GM21515 (cell line): Measurements from ENCODE around the gene ZNF467.

Experiments
- ATAC-seq: cut with Tn5 transposase; IDR thresholded peaks from one replicate; pipeline ENCODE4 v1.9.1; 2021; ENCODE audit not compliant: unreplicated experiment

The ZNF467 gene

DNA sequence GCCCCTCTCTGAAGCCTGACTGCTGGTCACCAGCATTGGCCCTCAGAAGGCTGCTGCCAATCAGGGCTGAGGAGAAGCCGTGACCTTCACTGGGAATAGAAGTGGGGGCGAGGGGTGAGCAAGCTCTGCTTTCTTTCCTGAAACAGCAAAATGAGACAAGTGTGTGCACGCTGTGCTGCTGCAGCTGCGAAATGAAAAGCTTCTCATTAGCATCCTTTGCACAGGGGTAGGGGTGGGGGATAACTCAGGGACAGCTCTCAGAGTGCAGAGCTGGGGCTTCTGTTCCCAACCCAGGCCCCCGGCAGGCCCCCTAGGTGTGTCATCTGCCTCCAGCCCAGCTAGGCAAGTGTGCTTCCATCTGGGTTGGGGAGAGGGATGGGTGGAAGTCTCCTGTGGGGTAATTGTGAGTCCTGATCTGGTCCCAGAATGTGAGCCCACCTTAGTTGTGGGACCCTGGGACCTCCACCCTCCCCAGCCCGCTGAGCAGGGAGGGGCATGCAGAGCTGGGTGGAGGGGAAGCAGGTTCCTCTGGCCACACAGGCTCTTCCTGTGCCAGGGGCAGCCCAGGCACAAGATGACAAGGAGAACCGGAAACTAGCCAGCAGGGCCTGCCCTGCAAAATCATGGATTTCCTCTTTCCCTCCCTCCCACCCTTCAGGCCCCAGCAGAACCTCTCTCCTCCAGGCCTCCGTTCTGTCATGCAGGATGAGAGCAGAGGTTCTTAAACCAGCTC, 22.2 kb downstream of the ZNF467 start:
- ATAC-seq, result no peak

GRCh38 chr7:149750122-149750845, 23.1 kb downstream of the ZNF467 start:
- no peak for ATAC-seq

GRCh38 chr7:149748076-149748874, 25.1 kb downstream of the ZNF467 start:
- ATAC-seq, result no peak

DNA sequence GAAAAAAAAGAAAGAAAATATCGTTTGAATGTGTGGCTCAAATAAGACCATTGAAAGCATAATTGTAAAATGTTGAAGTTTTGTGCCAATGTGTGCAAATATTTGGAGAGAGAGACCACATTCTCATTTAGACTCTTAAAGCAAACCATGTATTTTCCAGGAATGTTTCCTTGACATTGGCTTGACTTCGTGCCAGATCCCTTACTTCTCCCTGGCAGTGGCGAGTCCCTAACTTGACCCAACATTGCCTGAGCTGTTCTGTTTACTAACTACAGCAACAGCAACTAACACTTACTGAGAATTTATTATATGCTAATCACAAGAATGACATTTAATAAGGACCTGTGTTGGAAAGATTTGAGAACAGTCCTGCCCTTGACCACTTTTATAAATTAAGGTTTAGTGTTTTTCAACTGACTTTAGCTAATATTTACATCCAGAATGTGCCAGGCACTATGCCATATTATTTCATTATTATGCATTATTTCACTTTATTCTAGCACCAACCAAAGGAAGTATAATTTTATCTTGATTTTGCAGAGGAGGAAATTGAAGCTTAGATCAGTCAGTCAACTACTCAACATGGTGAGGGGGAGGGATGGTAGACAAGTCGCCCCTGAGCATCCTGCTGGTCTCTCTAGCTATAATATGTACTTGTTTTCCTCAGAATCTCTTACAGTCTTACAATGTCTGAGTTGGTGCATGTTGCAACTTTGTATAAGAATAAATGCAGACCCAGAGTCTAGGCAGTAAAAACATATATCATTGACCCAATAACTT, 29.7 kb downstream of the ZNF467 start:
- no peak for ATAC-seq

GRCh38 chr7:149742075-149742701, 31.2 kb downstream of the ZNF467 start:
- peak; percentile 76 for ATAC-seq

- ATAC-seq, result no peak
These were observed 31.8 kb downstream of the ZNF467 start for GRCh38 chr7:149741629-149742028.

DNA sequence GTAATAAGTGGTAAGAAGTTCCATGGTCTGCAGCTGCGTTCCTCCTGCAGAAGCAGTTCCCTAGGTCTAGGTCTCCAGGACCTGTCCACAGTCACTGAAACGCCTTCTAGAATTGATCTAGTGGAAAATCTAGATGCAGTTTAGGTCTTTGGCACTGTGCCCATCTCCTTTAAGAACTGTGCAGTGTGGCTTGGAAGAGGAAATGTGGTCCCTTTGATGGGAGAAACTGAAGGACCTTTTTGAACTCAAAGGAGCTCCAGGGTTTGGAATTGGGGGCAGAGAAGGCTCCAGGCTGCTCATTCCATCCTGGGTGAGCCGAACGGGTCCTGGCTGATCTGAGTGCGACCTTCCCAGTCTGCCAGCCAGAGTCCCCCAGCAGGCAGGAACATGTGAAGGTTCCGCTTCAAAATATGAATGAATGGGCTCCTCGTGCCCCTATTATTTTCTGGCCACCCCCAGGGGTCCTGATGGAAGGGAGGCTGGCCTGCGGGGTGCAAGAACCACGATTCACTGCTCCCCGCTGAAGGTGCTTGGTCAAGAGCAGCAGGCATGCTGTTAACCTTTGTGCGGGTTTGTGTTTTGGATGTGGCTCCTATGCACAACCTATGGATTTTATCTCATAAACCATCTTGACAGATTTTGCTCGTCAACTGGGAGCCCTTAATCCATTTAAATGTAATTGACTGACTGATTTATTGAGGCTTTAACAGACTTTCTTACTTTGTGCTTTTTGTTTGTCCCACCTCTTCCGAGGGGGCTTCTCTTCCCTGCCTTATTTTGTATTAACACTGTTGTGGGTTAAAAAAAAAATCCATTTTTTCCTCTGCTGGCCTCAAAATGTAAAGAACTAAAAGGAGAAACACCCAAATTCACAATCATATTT, 36.7 kb downstream of the ZNF467 start:
- ATAC-seq, result no peak

- ATAC-seq, result no peak
These were observed 37.5 kb downstream of the ZNF467 start for GRCh38 chr7:149735779-149736477.

- no peak for ATAC-seq
These were observed 38.2 kb downstream of the ZNF467 start for GRCh38 chr7:149735181-149735602.

DNA sequence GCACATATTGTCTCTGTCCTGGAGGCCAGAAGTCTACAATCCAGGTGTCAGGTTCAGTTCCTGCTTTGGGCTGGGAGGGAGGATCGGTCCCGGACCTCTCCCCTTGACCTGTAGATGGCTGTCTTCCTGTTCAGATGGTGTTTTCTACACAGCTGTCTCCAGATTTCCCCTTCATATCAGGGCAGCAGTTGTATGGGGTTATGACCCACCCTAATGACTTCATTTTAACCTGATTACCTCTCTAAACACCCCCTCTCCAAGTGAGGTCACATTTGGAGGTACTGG, 38.7 kb downstream of the ZNF467 start:
- ATAC-seq, result no peak

DNA sequence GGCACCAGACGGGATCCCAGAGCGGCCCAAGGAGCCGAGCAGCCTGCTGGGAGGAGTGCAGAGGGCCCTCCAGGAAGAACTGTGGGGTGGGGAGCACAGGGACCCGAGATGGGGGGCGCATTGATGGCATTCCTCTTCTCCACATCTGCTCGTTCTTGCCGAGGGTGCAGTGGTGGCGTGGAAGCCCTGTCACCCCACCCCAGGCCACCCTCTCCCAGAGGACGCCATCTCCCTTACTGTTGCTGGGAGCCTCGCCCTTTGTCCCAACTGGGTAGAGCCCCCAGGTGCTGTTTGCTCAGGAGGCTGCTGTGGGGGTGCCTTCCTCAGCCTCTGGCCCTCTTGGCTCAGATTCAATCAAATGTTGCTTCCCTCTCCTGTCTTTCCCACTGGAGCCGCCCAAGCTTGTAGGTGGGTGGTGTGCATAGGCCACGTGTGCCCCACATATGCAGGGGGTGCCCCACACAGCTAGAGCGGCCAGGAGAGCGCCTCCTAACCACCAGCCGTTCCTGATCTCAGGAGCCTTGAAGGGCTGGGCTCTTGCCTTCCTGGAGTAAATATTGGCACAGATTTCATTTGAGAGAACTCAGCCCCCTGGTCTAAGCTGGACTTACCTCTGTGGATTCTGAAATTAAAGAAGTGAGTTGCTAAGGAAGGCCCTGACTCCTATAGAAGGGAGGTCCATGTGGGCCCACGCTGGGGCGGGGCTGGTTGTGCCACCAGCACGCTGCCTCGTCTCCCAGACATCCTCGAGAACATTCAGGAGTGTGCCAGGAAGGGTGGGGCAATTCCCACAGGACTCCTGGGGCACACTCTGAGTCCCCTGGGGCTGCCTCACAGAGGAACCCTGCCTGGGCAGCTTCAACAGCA, 39.2 kb downstream of the ZNF467 start:
- no peak for ATAC-seq

GRCh38 chr7:149733131-149733923, 40.1 kb downstream of the ZNF467 start:
- ATAC-seq, result no peak

GRCh38 chr7:149732611-149733010, 40.8 kb downstream of the ZNF467 start:
- no peak for ATAC-seq

GRCh38 chr7:149732111-149732561, 41.3 kb downstream of the ZNF467 start:
- ATAC-seq, result no peak

- ATAC-seq, result no peak
These were observed 42.0 kb downstream of the ZNF467 start for GRCh38 chr7:149731207-149731955.

DNA sequence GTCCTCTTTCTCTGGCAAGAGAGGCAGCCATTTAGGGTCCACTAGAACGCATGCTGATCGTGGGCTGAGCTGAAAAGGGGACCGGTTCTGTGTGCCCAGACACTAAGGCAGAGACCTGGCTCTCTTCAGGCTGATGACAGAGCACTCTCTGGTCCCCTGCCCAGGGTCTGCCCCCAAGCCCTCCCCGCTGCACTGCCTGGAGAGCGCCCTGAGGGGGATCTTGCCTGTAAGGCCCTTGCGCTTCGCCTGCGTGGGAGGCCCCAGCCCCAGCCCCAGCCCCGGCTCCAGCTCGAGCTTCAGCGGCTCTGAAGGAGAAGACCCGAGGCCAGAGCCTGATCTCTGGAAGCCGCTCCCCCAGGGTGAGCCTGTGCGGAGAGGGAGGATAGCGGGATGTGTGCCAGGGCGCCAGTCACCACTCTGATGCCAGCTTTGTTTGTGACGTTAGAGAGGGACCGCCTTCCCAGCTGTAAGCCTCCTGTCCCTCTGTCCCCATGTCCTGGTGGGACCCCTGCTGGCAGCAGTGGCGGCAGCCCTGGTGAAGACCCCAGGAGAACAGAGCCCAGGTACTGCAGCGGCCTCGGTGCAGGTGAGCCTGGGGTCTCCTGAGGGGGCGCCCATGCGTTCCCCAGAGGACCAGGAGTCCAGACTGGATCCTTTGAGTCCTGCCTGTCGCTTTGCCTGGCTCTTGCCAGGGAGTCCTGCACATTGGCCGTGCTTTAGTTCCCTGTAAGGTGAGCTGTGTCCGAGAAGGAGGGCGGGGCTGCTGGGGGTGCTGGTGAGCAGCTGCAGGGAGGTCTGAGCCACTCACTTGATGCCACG, 43.2 kb downstream of the ZNF467 start:
- no peak for ATAC-seq
